IMR-90 (cell line): ENCODE measurements around the gene ZNF597. TPM values are rescaled to one million over a fixed set of nuclear protein-coding genes. Genes with fewer than 3 reads are reported as not detected.

Experiments
- ATAC-seq: fragments of 200-7000 bp; cut with Tn5 transposase; 2 replicates; pipeline ENCODE4 v1.9.1; 2020; ENCODE audit warnings: low read depth, mild to moderate bottlenecking, moderate library complexity
- BruUV-seq: library from RNA; stranded (reverse); fragments of 400-500 nt; replicated peaks from 2 replicates; lab custom pipeline; 2021; lab: Mats Ljungman, UMichigan
- CTCF ChIA-PET: fragments of 300-600 bp; formaldehyde crosslinking; extraction: SDS; loops from one replicate; lab custom pipeline; 2021; ENCODE audit warnings: antibody characterized with exemption; lab: Yijun Ruan, JAX
- POLR2A ChIA-PET: fragments of 300-600 bp; sonication (Branson Sonifier 250); formaldehyde crosslinking; loops from one replicate; lab custom pipeline; 2022; ENCODE audit warnings: antibody characterized with exemption; ENCODE audit not compliant: unreplicated experiment; lab: Charles Lee
- DNase-seq: peaks from one replicate; pipeline ENCODE4 v3.0.0; 2013
- H2AFZ ChIP-seq: replicated peaks from 2 replicates; pipeline ENCODE3; 2013; ENCODE audit warnings: low read length, mild to moderate bottlenecking; ENCODE audit not compliant: poor library complexity
- H2AK5ac ChIP-seq: 2 replicates; pipeline ENCODE4 v1.6.1; 2013; ENCODE audit warnings: low read depth, low read length, inconsistent platforms
- H2AK9ac ChIP-seq: replicated peaks from 2 replicates; pipeline ENCODE3; 2013; ENCODE audit warnings: mild to moderate bottlenecking, low read depth, low read length, moderate library complexity; ENCODE audit not compliant: poor library complexity
- H2BK120ac ChIP-seq: 2 replicates; pipeline ENCODE4 v1.6.1; 2013; ENCODE audit warnings: low read depth, low read length, inconsistent platforms
- H2BK15ac ChIP-seq: 3 replicates; pipeline ENCODE4 v1.6.1; 2013; ENCODE audit warnings: low read depth, low read length, inconsistent platforms
- H2BK20ac ChIP-seq: 2 replicates; pipeline ENCODE4 v1.6.1; 2013; ENCODE audit warnings: low read depth, mild to moderate bottlenecking, inconsistent platforms, low read length, moderate library complexity
- H2BK5ac ChIP-seq: 2 replicates; pipeline ENCODE4 v1.6.1; 2013; ENCODE audit warnings: mild to moderate bottlenecking, low read depth, low read length, inconsistent platforms; ENCODE audit not compliant: poor library complexity, severe bottlenecking
- H3K14ac ChIP-seq: replicated peaks from 2 replicates; pipeline ENCODE4 v1.6.1; 2013; ENCODE audit warnings: low read depth, low read length, inconsistent platforms
- H3K18ac ChIP-seq: 2 replicates; pipeline ENCODE4 v1.6.1; 2013; ENCODE audit warnings: low read depth, low read length, control low read depth
- H3K23ac ChIP-seq: 2 replicates; pipeline ENCODE4 v1.6.1; 2013; ENCODE audit warnings: low read depth, low read length, inconsistent platforms
- H3K27ac ChIP-seq: 2 replicates; pipeline ENCODE4 v1.5.1; 2013; ENCODE audit warnings: mild to moderate bottlenecking, control low read depth, low read length; ENCODE audit not compliant: insufficient read depth
- H3K27me3 ChIP-seq: 2 replicates; pipeline ENCODE4 v1.6.1; 2013; ENCODE audit warnings: low read length; ENCODE audit not compliant: control insufficient read depth, insufficient read depth
- H3K36me3 ChIP-seq: 2 replicates; pipeline ENCODE4 v1.6.1; 2013; ENCODE audit warnings: low read length, mixed read lengths; ENCODE audit not compliant: control insufficient read depth, insufficient read depth
- H3K4ac ChIP-seq: 2 replicates; pipeline ENCODE4 v1.6.1; 2013; ENCODE audit warnings: low read depth, low read length, inconsistent platforms
- H3K4me1 ChIP-seq: 2 replicates; pipeline ENCODE4 v1.6.1; 2013; ENCODE audit warnings: low read length, mixed read lengths; ENCODE audit not compliant: control insufficient read depth, insufficient read depth
- H3K4me2 ChIP-seq: 2 replicates; pipeline ENCODE4 v1.6.1; 2013; ENCODE audit warnings: low read depth, mild to moderate bottlenecking, control low read depth, low read length, moderate library complexity
- H3K4me3 ChIP-seq: 2 replicates; pipeline ENCODE4 v1.5.1; 2013; ENCODE audit warnings: low read depth, mild to moderate bottlenecking, control low read depth, low read length, moderate library complexity; ENCODE audit not compliant: insufficient read depth
- H3K56ac ChIP-seq: 2 replicates; pipeline ENCODE4 v1.6.1; 2013; ENCODE audit warnings: low read length, inconsistent platforms; ENCODE audit not compliant: insufficient read depth; ENCODE audit errors: extremely low read depth
- H3K79me1 ChIP-seq, 2 experiments: 2 replicates each; pipeline ENCODE4 v1.6.1; 2013; ENCODE audit warnings: low read length in 2 of 2, inconsistent platforms in 1 of 2, low read depth in 1 of 2
- H3K9ac ChIP-seq: 2 replicates; pipeline ENCODE4 v1.6.1; 2013; ENCODE audit warnings: low read depth, low read length, control low read depth
- H3K9me1 ChIP-seq: 2 replicates; pipeline ENCODE4 v1.6.1; 2013; ENCODE audit warnings: low read length, inconsistent platforms; ENCODE audit not compliant: insufficient read depth
- H3K9me3 ChIP-seq: 2 replicates; pipeline ENCODE4 v1.6.1; 2013; ENCODE audit warnings: low read length; ENCODE audit not compliant: control insufficient read depth, insufficient read depth
- H4K20me1 ChIP-seq: 2 replicates; pipeline ENCODE4 v1.6.1; 2013; ENCODE audit warnings: low read length, inconsistent platforms; ENCODE audit not compliant: insufficient read depth
- H4K5ac ChIP-seq: 2 replicates; pipeline ENCODE4 v1.6.1; 2013; ENCODE audit warnings: mild to moderate bottlenecking, low read depth, low read length, control low read depth
- H4K8ac ChIP-seq, 2 experiments: 2 replicates each; pipeline ENCODE4 v1.6.1; 2013; ENCODE audit warnings: low read depth in 2 of 2, low read length in 2 of 2, control low read depth in 1 of 2, inconsistent platforms in 1 of 2
- H4K91ac ChIP-seq: 2 replicates; pipeline ENCODE4 v1.6.1; 2013; ENCODE audit warnings: low read depth, low read length, inconsistent platforms; ENCODE audit not compliant: insufficient read depth
- BHLHE40 ChIP-seq: fragments of 150-350 bp; IDR thresholded peaks from 2 replicates; pipeline ENCODE4 v1.6.1; 2016; ENCODE audit warnings: mild to moderate bottlenecking, low read depth, low read length
- CEBPB ChIP-seq: IDR thresholded peaks from 2 replicates; pipeline ENCODE4 v1.6.1; 2012; ENCODE audit warnings: low read depth, low read length, improper control_type of control experiment
- CHD1 ChIP-seq: IDR thresholded peaks from 2 replicates; pipeline ENCODE4 v1.6.1; 2012; ENCODE audit warnings: low read depth, low read length, improper control_type of control experiment
- FOS ChIP-seq: fragments of 150-350 bp; IDR thresholded peaks from 2 replicates; pipeline ENCODE4 v1.6.1; 2016; ENCODE audit warnings: low read depth, low read length
- MAFK ChIP-seq: IDR thresholded peaks from 2 replicates; pipeline ENCODE4 v1.6.1; 2012; ENCODE audit warnings: low read depth, low read length, improper control_type of control experiment
- MAZ ChIP-seq: IDR thresholded peaks from 2 replicates; pipeline ENCODE4 v1.6.1; 2012; ENCODE audit warnings: low read depth, mild to moderate bottlenecking, low read length, improper control_type of control experiment, moderate library complexity, borderline replicate concordance
- MXI1 ChIP-seq: IDR thresholded peaks from 2 replicates; pipeline ENCODE4 v1.6.1; 2012; ENCODE audit warnings: low read depth, mild to moderate bottlenecking, low read length, moderate library complexity, borderline replicate concordance
- NFE2L2 ChIP-seq: fragments of 150-350 bp; IDR thresholded peaks from 2 replicates; pipeline ENCODE4 v1.6.1; 2016; ENCODE audit warnings: low read depth, mild to moderate bottlenecking, low read length
- POLR2A ChIP-seq: IDR thresholded peaks from 2 replicates; pipeline ENCODE4 v1.6.1; 2012; ENCODE audit warnings: mild to moderate bottlenecking, low read depth, low read length
- RAD21 ChIP-seq: IDR thresholded peaks from 2 replicates; pipeline ENCODE4 v1.6.1; 2012; ENCODE audit warnings: low read length, improper control_type of control experiment
- RCOR1 ChIP-seq: IDR thresholded peaks from 2 replicates; pipeline ENCODE4 v1.6.1; 2012; ENCODE audit warnings: mild to moderate bottlenecking, low read length, improper control_type of control experiment; ENCODE audit not compliant: insufficient replicate concordance
- RFX5 ChIP-seq: IDR thresholded peaks from 2 replicates; pipeline ENCODE4 v1.8.0; 2012; ENCODE audit warnings: low read depth, mild to moderate bottlenecking, low read length, moderate library complexity
- SMC3 ChIP-seq: fragments of 150-350 bp; IDR thresholded peaks from 2 replicates; pipeline ENCODE4 v1.6.1; 2016; ENCODE audit warnings: low read depth, mild to moderate bottlenecking, antibody characterized with exemption, low read length, moderate library complexity
- WGBS, 2 experiments: methylation state at CpG; one replicate each; pipeline versions ENCODE4 v1.1.5 to v1.1.7; 2013; ENCODE audit warnings: missing lambda C conversion rate in 2 of 2; ENCODE audit not compliant: insufficient read length in 1 of 2; ENCODE audit errors: extremely low coverage in 2 of 2; 5-methylcytosine and 5-hydroxymethylcytosine counted together
- dilution Hi-C: fragments of 300-500 bp; cut with HindIII; formaldehyde crosslinking; loops from one replicate; pipeline ENCODE4 v1.14.3; 2018; ENCODE audit warnings: low sequenced_read_pairs; ENCODE audit not compliant: unreplicated experiment
- in situ Hi-C: fragments of 300-500 bp; cut with MboI; formaldehyde crosslinking; loops from 3 replicates; pipeline ENCODE4 v1.14.3; 2019; ENCODE audit warnings: low sequenced_read_pairs, inconsistent platforms, mixed read lengths
- intact Hi-C: fragments of 100-400 bp; cut with micrococcal nuclease; formaldehyde crosslinking; loops from 2 replicates; pipeline ENCODE4 v1.10.0; 2022
- polyA plus RNA-seq, 3 experiments: library from polyadenylated mRNA; depleted of rRNA; stranded (reverse); fragments of >200 nt; gene quantifications; 2 replicates each; pipeline ENCODE4 v1.2.3, GENCODE V29; 2012; ENCODE audit warnings: low replicate concordance in 1 of 3
- total RNA-seq: library from RNA; depleted of rRNA; stranded (reverse); fragments of >200 nt; gene quantifications from 2 replicates; pipeline ENCODE4 v1.2.3, GENCODE V29; 2012
- TF ChIP-seq, protein P1 (sequence below): fragments of 150-350 bp; IDR thresholded peaks from 2 replicates; pipeline ENCODE4 v1.6.1; 2017; ENCODE audit warnings: mild to moderate bottlenecking, antibody characterized with exemption, low read length, low read depth
- TF ChIP-seq, protein P2 (sequence below): conservative IDR thresholded peaks from 2 replicates; pipeline ENCODE4 v1.5.1; 2012; ENCODE audit warnings: mild to moderate bottlenecking, low read depth, low read length, improper control_type of control experiment
- TF ChIP-seq, protein P3 (sequence below): fragments of 150-350 bp; IDR thresholded peaks from 2 replicates; pipeline ENCODE4 v1.6.1; 2016; ENCODE audit warnings: low read depth, mild to moderate bottlenecking, low read length, moderate library complexity, borderline replicate concordance

ZNF597 gene
- total and polyA plus RNA-seq, 2 of the 4 experiments (the other 2 are of a cell fraction): 0.91 to 3.0 TPM

DNA sequence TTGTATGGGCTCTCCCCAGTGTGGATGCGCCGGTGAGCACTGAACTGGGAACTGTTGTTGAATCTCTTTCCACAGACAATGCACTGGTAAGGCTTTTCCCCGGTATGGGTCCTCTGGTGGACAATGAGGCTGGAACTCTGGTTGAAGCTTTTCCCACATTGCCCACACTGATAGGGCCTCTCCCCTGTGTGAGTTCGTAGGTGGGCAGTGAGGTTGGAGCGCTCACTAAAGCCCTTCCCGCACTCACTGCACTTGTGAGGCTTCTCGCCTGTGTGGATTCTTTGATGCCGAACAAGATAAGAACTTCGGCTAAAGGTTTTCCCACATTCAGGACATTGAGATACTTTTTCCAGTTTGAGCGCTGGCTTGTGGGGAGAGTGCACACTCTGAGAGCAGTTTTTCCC is 60.3 kb downstream of the ZNF597 start:
- ChIA-PET CTCF (no interaction called here), POLR2A (no interaction called here)
- no peaks in the 10 kb centered on the region; the same call in 1 of the 2 replicates for H4K20me1 ChIP-seq
- no peak overlapping the region for H3K56ac ChIP-seq
- no peaks in the 10 kb centered on the region for H3K4me1 ChIP-seq
- H2BK20ac ChIP-seq: no peak overlapping the region
- no peak overlapping the region for H3K23ac ChIP-seq
- no peak overlapping the region for H2AK5ac ChIP-seq
- peaks cover 74% of the 10 kb centered on the region for H3K9me3 ChIP-seq
- dilution Hi-C loops: no loop called here
- no CpG with 5 or more reads among the region's 10 CpGs for WGBS, 2 experiments
- no peaks in the 10 kb centered on the region for H3K9me1 ChIP-seq
- DNase-seq: no peak
- no peak overlapping the region for H3K27ac ChIP-seq
- no peak overlapping the region for H2AK9ac ChIP-seq
- intact Hi-C loops: no loop called here
- H3K14ac ChIP-seq: no peak overlapping the region
- H2BK5ac ChIP-seq: no peak overlapping the region
- no peak overlapping the region for H4K91ac ChIP-seq
- H4K8ac ChIP-seq: no peak overlapping the region
- H2BK15ac ChIP-seq: no peak overlapping the region
- peaks cover 12 to 19% of the 10 kb centered on the region in 2 experiments; a peak in 2 of 4 replicates for H3K79me1 ChIP-seq
- no peaks in the 10 kb centered on the region for H3K27me3 ChIP-seq
- H3K4ac ChIP-seq: no peak overlapping the region
- H3K4me2 ChIP-seq: no peak overlapping the region
- no peak overlapping the region for H3K18ac ChIP-seq
- no peak for TF ChIP-seq MXI1
- no peak for TF ChIP-seq MAFK
- TF ChIP-seq, protein P1, sequence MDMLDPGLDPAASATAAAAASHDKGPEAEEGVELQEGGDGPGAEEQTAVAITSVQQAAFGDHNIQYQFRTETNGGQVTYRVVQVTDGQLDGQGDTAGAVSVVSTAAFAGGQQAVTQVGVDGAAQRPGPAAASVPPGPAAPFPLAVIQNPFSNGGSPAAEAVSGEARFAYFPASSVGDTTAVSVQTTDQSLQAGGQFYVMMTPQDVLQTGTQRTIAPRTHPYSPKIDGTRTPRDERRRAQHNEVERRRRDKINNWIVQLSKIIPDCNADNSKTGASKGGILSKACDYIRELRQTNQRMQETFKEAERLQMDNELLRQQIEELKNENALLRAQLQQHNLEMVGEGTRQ: no peak
- TF ChIP-seq, protein P2, sequence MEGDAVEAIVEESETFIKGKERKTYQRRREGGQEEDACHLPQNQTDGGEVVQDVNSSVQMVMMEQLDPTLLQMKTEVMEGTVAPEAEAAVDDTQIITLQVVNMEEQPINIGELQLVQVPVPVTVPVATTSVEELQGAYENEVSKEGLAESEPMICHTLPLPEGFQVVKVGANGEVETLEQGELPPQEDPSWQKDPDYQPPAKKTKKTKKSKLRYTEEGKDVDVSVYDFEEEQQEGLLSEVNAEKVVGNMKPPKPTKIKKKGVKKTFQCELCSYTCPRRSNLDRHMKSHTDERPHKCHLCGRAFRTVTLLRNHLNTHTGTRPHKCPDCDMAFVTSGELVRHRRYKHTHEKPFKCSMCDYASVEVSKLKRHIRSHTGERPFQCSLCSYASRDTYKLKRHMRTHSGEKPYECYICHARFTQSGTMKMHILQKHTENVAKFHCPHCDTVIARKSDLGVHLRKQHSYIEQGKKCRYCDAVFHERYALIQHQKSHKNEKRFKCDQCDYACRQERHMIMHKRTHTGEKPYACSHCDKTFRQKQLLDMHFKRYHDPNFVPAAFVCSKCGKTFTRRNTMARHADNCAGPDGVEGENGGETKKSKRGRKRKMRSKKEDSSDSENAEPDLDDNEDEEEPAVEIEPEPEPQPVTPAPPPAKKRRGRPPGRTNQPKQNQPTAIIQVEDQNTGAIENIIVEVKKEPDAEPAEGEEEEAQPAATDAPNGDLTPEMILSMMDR: no peak
- TF ChIP-seq BHLHE40: no peak
- TF ChIP-seq MAZ: no peak
- no peak for TF ChIP-seq CHD1
- no peak for TF ChIP-seq RAD21
- no peak for TF ChIP-seq RCOR1
- no peak for TF ChIP-seq POLR2A
- TF ChIP-seq, protein P3, sequence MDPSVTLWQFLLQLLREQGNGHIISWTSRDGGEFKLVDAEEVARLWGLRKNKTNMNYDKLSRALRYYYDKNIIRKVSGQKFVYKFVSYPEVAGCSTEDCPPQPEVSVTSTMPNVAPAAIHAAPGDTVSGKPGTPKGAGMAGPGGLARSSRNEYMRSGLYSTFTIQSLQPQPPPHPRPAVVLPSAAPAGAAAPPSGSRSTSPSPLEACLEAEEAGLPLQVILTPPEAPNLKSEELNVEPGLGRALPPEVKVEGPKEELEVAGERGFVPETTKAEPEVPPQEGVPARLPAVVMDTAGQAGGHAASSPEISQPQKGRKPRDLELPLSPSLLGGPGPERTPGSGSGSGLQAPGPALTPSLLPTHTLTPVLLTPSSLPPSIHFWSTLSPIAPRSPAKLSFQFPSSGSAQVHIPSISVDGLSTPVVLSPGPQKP: no peak
- no peak for TF ChIP-seq NFE2L2
- TF ChIP-seq FOS: no peak
- no peak for TF ChIP-seq RFX5
- TF ChIP-seq SMC3: no peak
- TF ChIP-seq CEBPB: no peak
- ATAC-seq: no peak
- H3K4me3 ChIP-seq: no peak overlapping the region
- H3K36me3 ChIP-seq: peaks cover 47% of the 10 kb centered on the region
- no peak overlapping the region for H4K5ac ChIP-seq
- H2AFZ ChIP-seq: no peak overlapping the region
- H2BK120ac ChIP-seq: no peak overlapping the region
- no peak overlapping the region for H3K9ac ChIP-seq
- in situ Hi-C loops: no loop called here
- no TSS peak for BruUV-seq
